MV-4-11 (cell line): ENCODE measurements around the gene RASA4.
"Not testable (repeated sequence)": the region's sequence is repeated elsewhere in the genome, so short reads cannot be mapped to it uniquely, and the experiment has no call there.

Source experiments
- DNase-seq: peaks from one replicate; lab custom pipeline; 2025; lab: John Stamatoyannopoulos, UW

RASA4 gene

DNA sequence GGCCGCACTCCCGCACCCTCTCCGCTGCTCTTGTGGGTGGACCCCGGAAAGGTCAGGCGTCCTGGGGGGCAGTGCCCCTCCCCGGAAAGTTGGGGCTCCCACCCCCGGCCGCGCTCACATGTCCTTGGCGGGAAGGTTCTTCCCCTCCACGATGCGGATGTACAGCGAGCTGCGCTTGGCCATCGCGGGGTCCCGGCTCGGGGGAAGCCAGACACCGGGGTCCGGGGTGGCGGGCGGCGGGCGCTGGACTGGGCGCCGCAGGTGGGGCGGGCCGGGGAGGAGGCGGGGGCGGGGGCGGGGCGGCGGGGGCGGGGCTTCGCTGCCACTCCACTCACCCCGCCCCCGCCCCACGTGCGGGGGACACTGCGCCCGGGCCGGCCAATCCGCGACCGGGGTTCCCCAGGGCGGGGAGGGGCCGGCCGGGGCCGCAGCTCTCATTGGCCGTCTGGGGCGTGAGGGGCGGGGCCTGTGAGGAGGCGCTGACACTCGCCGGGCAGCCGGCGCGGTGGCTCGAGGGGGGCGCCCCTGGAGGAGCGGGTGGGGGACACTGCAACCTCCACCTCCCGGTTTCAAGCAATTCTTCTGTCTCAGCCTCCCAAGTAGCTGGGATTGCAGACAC lies at the start of gene RASA4:
TSS of gene RASA4 (minus strand) at position 250 of the 619 bp plus-strand sequence. CDS start at position 183, 67 bp downstream.
- not testable (repeated sequence) for DNase-seq

DNA sequence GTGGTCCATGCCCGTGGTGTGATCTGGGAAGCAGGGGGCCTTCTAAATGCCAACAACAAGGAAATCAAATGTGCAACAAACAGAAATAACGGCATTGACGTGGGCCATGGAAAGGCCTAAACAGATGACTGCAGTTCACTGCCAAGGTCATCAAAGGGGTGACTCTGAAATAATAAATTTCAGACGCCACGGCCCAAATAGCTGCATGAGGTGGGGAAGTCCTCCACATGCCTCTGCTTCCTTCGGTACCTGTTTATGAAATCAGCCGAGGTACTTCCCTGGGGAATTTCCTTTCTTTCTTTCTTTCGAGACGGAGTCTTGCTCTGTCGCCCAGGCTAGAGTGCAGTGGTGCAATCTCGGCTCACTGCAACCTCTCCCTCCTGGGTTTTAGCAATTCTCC lies 48.2 kb upstream of the RASA4 start:
- not testable (repeated sequence) for DNase-seq

DNA sequence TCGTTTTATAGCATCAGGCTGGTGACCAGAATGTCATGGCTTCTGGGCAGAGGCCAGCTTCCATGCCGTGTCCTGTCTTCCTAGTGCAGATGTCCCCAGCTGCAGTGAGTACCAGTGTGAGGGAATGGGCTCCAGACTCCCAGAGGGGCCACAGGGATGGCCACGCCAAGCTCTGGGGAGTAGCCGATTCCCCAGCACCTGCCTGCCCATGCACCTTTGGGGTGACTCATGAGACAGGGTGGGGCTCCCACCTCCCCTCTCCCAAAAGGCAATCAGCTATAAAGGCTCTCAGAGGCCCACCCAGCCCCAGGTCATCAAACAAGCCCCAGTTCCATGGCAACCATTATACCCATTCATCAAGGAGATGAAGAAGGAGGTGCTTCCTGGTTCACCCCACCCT lies 33.4 kb upstream of the RASA4 start, which contains the start of gene SPDYE2B:
TSS of gene SPDYE2B (plus strand) at position 396 of the 400 bp plus-strand sequence. CDS start 2,030 bp downstream, outside the sequence.
- not testable (repeated sequence) for DNase-seq

DNA sequence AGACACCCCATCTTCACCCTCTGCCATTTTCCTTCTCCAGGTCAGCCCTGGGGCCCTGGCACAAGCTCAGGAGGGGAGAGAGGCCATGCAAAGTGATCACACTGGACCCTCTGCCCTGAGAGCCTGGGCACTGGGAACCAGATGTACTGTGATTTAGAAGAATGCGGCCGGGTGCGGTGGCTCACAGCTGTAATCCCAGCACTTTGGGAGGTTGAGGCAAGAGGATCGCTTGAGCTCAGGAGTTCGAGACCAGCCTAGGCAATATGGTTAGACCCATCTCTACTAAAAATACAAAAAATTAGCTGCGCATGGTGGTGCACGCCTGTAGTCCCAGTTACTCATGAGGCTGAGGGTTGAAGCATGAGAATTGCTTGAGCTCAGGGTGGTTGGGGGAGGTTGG lies 31.3 kb upstream of the RASA4 start:
- not testable (repeated sequence) for DNase-seq

DNA sequence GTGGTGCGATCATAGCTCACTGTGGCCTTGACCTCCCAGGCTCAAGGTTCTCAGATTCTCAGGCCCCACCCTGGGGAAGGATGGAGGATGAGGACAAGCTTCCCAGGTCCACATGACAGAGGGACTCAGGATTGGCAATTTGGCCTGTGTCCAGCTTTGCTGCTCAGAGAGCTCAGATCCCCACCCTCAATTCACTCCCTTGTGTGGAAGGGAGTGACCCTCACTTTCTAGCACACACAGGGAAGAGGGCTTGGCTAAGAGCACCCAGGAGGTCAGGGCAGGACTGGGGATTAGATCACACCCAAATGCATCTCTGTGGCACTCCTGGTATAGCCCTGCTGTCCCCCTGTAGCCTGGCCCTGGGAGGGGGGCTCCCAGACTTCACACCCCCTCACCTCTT lies 26.8 kb upstream of the RASA4 start:
- DNase-seq, result not testable (repeated sequence)

DNA sequence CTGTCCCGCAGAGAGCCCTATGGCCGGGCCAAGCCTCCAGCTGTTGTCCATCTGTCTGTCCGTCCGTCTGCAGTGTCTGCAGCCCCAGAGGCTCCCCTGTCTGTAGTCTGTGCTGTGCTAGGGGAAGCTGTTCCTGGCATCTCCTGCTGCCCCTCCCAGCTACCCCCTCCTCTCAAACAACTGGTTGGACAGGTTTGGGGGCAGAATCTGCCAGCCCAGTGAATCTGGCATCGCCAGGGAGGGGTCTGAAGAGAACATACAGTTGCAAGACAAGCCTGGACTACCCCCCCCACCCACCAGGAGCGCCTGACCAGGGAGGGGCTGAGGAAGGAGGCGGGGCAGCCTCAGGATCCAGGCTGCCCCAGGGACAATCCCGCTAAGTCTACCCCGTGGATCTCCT lies 26.1 kb upstream of the RASA4 start, which contains the start of gene UPK3BL1:
TSS of gene UPK3BL1 (minus strand) at position 101 of the 400 bp plus-strand sequence. CDS start at position 51, 50 bp downstream.
- not testable (repeated sequence) for DNase-seq

DNA sequence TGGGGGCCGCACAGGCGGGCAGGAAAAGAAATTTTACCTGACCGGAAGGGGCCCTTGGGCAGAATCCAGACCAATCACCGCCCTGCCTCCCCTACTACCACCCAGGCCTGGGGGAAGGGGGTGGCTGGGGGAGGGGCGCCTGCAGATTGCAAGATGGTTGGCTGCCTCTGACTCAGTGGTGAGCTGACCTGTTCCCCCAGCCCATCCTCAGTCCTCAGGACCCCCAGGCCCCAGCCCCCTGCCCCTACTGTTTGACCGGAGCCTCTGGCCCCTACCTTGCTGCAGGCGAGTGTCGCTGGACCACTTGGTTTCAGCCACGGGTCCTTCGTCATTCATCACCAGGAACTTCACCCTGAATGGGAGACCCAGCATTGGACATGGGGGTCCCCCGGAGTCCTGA lies 22.3 kb upstream of the RASA4 start:
- DNase-seq, result not testable (repeated sequence)

DNA sequence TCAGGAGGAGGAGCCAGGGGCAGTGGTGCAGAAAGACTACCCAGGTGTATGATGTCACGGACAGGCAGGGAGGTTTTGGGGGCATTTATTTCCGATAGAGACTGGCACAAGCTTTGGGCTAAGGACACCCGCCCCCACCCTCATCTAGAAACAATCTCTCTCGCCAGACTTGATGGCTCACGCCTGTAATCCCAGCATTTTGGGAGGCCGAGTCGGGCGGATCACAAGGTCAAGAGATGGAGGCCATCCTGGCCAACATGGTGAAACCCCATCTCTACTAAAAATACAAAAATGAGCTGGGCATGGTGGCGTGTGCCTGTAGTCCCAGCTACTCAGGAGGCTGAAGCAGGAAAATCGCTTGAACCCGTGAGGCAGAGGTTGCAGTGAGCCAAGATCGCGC lies 20.4 kb upstream of the RASA4 start:
- DNase-seq, result not testable (repeated sequence)

DNA sequence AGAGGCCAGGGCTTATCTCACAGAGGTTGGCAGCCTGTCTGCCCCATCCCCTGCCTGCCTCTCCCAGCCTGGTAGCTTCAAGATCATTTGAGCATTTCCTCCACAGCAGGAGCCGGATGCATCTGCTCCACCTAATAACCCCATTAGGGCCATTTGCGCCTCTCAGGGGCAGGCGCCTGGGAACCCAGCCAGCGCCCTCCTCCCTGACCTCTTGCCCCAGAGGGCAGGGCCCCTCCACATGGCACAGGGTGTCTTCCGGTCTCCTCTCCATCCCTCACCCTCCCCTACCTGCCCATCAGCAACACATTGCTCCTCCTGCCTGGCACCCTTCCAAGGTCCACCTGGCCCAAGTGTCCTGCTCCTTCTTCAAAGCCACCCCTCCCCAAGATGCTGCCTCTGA lies 18.8 kb upstream of the RASA4 start:
- DNase-seq, result not testable (repeated sequence)

DNA sequence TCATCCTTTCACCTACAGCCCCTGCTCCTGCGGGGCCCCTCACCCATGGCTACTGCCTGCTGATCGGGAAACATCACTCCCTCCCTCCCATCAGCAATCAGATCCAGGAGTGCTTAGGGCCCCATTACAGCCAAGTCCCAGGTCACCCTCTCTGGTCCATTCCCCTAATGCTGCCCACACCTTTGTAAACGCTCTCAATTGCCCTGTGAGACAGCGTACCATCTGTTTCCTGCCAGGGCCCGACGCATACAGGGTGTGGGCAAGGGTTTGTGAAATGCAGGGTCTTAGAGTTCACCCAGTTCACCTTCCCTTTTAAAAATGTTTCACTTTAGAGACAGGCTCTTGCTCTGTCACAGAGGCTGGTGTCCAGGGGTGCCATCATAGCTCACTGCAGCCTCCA lies 17.7 kb upstream of the RASA4 start:
- not testable (repeated sequence) for DNase-seq

DNA sequence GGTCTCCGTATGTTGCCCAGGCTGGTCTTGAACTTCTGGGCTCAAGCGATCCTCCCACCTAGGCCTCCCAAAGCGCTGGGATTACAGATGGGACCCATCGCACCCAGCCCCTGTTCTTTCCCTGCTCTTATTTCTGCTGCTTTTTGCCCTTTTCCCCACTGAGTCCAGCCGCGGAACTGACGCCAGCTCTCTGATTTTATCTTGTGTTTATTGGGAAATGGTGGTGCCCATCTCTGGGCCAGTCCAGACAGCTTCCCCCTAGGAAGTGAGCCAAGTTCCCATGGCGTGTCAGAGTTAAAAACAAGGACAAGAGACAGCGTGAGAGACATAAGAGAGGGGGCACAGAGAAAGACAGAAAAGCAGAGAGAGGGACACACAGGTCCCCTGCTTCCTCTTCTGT lies 14.1 kb upstream of the RASA4 start:
- not testable (repeated sequence) for DNase-seq

DNA sequence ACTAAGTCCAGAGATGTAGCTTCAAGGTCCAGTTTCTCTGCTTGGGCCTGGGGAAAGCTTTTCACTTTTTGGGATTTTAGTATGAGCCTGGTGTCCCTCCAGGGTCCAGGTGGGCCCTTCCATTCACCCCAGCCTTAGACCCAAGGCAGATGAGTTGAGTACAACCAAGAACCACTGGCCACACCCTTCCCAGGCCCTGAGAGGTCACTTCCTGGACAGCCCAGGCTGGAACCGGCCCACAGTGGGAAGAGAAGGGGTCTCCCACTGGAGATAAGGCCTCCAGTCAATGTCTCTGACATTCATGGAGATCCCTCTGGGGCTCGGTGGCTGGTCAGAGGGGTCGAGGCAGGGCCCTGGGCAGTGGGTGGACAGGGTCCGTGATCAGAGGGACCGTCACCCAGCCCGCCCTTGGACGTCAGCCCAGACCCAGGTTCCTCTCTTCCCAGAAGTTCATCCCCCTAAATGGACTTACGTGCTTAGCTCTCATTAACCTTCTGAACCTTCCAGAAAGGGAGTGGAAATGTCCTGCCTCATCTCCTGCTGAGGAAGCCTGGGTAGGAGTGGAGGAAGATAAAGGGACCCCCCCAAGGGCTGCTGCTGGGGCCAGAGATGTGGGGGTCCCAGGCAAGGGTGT lies 10.8 kb upstream of the RASA4 start:
- DNase-seq, result not testable (repeated sequence)

DNA sequence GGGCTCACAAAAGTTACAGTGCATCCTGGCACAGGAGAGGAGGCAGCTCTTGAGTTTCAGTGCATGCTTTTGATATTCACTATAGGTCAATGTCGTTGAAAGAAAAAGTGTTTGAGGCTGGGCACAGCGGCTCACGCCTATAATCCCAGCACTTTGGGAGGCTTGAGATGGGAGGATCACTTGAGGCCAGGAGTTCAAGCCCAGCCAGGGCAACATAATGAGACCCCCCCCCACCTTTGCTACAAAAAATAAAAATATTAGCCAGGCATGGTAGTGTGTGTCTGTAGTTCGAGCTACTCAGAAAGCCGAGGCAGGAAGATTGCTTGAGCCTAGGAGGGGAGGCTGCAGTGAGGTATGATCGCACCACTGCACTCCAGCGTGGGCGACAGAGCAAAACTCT lies 1.6 kb upstream of the RASA4 start:
- not testable (repeated sequence) for DNase-seq

DNA sequence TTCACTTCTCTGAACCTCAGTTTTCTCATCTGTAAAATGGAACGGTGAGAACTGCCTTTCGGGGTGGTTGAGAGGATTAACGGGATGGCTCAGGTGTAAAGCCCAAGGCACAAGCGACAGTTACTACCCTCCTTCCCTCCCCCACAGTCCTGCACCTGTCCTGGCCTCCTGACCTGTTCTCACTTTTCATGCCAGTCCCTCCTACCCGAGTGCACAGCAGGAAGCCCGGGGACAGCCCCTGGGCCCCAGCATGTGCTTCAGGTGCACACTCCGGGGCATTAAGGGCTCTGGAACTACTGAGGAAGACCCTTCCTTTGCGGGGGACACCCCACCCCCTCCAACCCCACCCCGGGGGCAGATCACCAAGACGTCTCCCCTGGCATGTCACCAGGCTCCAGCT lies 626 bp downstream of the RASA4 start:
- DNase-seq, result not testable (repeated sequence)

DNA sequence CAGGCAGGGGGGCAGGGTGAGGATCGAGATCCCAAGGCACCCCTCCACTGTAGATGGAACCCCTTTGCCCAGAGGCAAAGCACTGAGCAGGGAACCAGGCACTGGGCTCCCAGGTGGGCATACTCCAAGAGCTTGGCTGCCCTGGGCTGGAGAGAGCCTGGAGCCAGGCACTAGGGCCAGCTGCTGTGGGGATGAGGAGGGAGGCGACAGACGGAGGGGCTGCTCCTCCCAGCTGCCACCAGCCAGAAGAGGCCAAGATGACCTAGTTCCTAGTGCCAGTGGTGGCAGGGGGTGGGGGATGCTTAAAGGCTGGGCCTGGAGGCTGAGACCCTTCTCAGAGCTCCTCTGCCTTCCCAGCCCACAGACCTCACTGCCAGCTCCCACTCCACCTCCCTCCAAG lies 1.7 kb downstream of the RASA4 start:
- DNase-seq, result not testable (repeated sequence)

DNA sequence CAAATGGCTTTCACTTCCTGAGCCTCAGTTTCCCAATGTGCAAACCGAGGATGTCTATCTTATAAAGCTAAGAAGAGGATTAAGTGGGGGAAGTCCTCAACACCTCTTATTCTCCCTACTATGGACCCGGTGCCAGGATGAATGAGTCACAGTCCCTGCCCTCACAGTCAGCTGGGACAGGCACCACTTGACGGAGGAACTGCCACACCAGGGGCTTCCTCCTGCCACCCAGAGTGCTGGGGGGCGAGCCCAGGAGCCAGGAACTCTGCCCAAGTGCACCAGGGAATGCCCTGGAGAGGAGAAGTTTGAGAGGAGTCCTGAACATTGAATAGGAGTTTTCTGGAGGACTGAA lies 2.2 kb downstream of the RASA4 start:
- DNase-seq, result not testable (repeated sequence)

DNA sequence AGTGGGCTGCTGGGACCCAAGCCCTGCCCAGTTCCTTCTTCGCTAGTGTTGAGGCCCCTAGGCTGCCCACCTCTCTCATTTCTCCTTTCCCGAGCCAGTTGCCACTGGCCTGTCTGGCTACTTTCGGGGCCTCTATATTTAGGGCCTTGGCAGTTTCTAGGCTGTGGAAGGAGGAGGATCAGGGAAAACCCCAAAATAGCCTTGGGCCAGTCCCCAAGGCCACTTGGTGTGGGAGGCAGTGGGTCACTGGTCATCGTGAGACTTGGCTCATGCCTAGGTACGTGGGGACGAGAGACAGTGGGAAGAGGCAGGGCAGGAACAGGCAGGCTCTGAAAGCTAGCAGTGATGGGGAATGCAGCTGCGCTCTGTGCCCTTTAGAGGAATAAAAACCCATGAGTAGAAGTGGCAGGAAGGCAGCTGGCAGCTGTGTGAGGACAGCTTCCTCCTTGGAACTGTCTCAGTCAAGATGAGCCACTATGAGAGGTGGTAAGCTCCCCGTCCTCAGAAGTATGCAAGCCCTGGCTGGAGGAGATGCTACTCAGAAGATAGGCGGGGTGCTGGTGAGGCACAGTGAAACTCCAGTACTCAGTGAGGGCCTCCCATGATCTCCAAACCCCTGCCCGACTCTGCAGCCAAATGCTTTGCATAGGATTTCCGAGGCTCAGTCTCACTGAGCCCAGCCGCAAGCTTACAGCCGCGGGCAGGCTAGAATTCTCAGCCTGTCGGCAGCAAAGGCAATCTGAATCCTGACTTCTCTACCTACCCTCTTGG lies 2.8 kb downstream of the RASA4 start:
- DNase-seq, result not testable (repeated sequence)

DNA sequence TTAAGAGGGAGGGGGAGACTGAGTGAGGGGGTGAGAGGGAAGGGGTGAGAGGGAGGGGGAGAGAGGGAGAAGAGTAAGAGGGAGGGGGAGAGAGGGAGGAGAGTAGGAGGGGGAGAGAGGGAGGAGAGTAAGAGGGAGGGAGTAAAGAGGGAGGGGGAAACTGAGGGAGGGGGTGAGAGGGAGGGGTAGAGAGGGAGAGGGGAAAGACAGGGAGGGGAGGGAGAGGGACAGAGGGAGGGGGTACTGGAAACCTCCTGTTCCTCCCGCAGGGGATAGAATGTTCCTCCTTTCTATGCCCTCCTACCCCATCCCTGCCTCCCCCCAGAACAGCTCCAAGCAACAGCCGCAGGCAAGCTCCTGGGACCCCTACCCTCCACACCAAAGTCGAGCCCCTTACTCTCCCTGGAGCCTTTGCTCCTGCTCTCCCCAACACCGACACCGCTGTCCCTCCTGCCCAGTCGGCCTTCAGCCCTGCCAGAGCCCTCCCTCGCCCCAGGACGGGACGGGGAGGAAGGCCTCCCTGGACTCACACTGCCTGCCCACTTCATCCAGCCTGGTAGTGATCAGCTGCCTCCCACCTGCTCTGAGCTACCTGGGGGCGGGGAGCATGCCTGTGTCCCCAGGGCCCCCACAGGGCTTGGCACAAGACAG lies 4.8 kb downstream of the RASA4 start:
- not testable (repeated sequence) for DNase-seq

DNA sequence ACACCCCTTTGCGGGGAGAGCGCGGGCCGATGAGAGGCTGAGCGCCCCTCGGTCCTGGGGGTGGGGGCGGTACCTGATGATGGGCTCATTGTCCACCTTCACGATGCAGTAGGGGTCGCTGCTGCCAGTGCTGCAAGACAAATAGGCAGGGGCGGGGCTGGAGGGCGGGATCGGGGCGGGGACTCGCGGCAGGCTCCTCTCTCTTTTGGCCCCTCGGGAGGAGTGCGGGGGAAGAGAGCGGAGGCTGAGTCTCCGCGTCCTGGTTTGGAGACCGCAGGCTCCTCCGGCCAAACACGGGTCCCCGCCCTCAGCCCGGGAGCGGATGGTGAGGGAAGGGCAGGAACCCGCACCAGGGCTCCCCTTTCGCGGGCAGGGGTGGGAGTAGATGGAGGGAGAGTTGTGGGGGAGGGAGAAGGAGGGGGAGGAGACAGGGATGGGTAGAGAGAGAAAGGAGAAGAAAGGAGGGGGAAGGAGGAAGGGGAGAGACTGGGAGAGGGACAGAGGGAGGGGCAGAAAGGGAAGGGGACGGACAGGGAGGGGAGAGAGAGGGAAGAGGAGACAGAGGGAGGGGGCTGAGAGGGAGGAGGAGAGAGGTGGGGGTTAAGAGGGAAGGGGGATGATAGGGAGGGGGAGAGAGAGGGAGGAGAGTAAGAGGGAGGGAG lies 5.4 kb downstream of the RASA4 start:
- DNase-seq, result not testable (repeated sequence)

DNA sequence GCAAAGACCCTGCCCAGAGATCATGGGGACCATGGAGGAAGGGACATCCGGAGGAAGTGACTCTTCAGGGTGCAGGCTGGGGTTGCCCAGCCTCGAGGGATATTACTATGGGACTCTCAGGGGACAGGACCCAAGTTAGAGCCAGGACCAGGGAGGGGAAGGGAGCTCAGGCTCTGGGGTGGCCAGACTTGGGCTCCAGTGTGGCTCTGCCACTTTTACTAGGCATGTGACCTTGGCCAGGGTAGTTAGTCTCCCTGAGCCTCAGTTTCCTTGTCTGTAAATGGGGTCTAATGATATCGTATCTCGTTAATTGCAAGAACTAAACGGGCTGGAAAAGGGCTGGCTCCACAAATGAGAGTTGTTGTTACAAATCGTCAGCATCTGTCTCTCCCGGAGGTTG lies 6.1 kb downstream of the RASA4 start:
- not testable (repeated sequence) for DNase-seq

DNA sequence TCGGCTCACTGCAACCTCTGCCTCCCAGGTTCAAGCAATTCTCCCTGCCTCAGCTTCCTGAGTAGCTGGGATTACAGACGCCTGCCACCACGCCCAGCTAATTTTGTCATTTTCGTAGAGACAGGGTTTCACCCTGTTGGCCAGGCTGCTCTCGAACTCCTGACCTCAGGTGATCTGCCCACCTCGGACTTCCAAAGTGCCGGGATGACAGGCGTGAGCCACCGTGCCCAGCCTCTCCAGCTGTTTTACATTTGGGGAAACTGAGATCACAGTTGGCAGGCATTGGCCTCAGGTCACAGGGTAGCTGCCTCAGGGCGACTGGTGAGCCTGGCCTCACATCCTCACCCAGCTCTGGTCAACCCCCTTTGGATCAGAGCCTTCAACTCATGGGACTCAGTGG lies 6.8 kb downstream of the RASA4 start:
- DNase-seq, result not testable (repeated sequence)

DNA sequence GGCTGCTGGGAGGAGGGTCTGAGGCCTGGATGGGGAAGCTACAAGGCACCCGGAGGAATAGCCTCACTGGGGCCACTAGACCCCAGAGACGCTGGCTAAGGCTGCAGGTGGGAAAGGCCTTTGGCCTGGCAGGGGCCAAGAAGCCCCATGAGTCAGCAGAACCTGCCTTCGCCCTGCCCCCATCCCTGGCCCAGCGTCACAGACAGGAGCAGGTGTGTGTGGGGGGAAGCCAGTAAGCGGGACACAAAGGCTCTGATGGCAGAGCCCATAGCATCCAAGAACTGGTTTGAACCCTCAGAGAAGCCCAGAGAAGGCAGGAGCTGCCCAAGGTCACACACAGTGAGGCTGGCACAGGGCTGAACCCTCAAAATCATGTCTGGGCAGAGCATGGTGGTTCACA lies 9.7 kb downstream of the RASA4 start:
- not testable (repeated sequence) for DNase-seq
